HL-60 (cell line): ENCODE measurements around the gene P2RX6.
"Not testable (repeated sequence)": the region's sequence is repeated elsewhere in the genome, so short reads cannot be mapped to it uniquely, and the experiment has no call there.

Experiments used
- DNase-seq, 2 experiments: peaks; one replicate each; pipeline ENCODE4 v3.0.0-alpha.2; 2010 to 2020; ENCODE audit warnings: low read depth in 1 of 2, low spot score in 1 of 2
- H3K27ac ChIP-seq: fragments of 250-450 bp; sonication (Bioruptor Pico); replicated peaks from 2 replicates; pipeline ENCODE4 v1.5.1; 2020; ENCODE audit warnings: mild to moderate bottlenecking, moderate library complexity
- H3K27me3 ChIP-seq: fragments of 250-450 bp; sonication (Bioruptor Pico); 2 replicates; pipeline ENCODE4 v1.5.1; 2021; ENCODE audit warnings: mild to moderate bottlenecking, moderate library complexity; ENCODE audit not compliant: insufficient read depth, poor library complexity, severe bottlenecking
- H3K4me3 ChIP-seq: replicated peaks from 2 replicates; pipeline ENCODE4 v1.5.1; 2011; ENCODE audit warnings: mild to moderate bottlenecking, control low read depth, low read length; ENCODE audit not compliant: insufficient read depth
- GABPA ChIP-seq: IDR thresholded peaks from 2 replicates; pipeline ENCODE4 v1.6.1; 2012; ENCODE audit warnings: low read depth
- POLR2AphosphoS5 ChIP-seq: IDR thresholded peaks from 2 replicates; pipeline ENCODE4 v1.6.1; 2012; ENCODE audit warnings: low read depth
- REST ChIP-seq: IDR thresholded peaks from 2 replicates; pipeline ENCODE4 v1.6.1; 2012; ENCODE audit warnings: low read depth; ENCODE audit not compliant: insufficient replicate concordance
- SPI1 ChIP-seq: IDR thresholded peaks from 2 replicates; pipeline ENCODE4 v1.6.1; 2012; ENCODE audit warnings: low read depth, mild to moderate bottlenecking, borderline replicate concordance
- TF ChIP-seq, protein P1 (sequence below): IDR thresholded peaks from one replicate; pipeline ENCODE4 v1.5.1; 2011; ENCODE audit warnings: low read length, control low read depth, inconsistent platforms; ENCODE audit not compliant: insufficient read depth

P2RX6 gene

DNA sequence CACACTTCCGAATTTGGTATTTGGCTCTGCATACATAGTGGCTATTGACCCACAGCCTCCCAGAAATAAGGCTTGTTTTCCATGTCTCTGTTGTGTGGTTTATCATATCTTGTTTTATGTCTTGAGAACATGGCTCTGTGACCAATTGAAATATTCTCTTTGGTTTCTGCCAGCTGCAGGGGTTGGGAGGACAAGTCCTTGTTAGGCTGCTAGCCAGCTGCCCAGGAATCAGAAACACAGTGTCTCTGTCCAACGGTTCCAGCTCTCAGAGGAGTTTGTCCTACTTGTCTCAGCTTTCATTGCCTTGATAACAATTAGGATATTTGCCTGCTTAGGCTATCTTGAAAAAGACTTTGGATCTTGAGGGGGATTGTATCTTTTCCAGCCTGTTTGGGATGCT lies 23.4 kb downstream of the P2RX6 start:
- no peak for DNase-seq
- H3K27ac ChIP-seq = no peak overlapping the region
- TF ChIP-seq, protein P1, sequence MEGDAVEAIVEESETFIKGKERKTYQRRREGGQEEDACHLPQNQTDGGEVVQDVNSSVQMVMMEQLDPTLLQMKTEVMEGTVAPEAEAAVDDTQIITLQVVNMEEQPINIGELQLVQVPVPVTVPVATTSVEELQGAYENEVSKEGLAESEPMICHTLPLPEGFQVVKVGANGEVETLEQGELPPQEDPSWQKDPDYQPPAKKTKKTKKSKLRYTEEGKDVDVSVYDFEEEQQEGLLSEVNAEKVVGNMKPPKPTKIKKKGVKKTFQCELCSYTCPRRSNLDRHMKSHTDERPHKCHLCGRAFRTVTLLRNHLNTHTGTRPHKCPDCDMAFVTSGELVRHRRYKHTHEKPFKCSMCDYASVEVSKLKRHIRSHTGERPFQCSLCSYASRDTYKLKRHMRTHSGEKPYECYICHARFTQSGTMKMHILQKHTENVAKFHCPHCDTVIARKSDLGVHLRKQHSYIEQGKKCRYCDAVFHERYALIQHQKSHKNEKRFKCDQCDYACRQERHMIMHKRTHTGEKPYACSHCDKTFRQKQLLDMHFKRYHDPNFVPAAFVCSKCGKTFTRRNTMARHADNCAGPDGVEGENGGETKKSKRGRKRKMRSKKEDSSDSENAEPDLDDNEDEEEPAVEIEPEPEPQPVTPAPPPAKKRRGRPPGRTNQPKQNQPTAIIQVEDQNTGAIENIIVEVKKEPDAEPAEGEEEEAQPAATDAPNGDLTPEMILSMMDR = no peak
- TF ChIP-seq SPI1 (no peak), GABPA (no peak), POLR2AphosphoS5 (no peak), REST (no peak)
- H3K27me3 ChIP-seq = no peaks in the 10 kb centered on the region
- no peak overlapping the region for H3K4me3 ChIP-seq

GRCh38 chr22:21039158-21039557 lies 24.2 kb downstream of the P2RX6 start:
- H3K27me3 ChIP-seq, H3K4me3 ChIP-seq, DNase-seq, H3K27ac ChIP-seq: not testable (repeated sequence)

DNA sequence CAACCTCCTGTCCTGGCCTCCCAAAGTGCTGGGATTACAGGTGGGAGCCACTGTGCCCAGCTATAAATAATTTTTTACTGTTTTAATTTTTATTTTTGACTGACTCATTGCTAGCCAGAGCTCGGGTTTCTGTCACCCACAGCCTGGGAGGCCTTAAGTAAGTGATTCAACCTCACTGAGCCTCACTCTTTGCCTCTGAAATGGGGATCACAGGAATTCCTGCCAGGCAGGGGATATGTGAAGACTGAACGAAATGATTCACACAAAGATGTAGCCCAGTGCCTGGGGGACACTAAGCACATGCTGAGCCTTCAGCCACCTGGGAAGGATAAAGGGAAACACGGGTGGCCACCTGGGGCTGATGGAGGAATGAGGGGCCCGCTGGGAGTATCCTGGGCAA lies 27.0 kb downstream of the P2RX6 start:
- no peak overlapping the region for H3K27ac ChIP-seq
- TF ChIP-seq, protein P1 = no peak
- TF ChIP-seq SPI1 = no peak
- no peak for TF ChIP-seq POLR2AphosphoS5
- no peak for TF ChIP-seq GABPA
- TF ChIP-seq REST = no peak
- no peak for DNase-seq
- H3K4me3 ChIP-seq = no peak overlapping the region
- peaks cover 9% of the 10 kb centered on the region for H3K27me3 ChIP-seq

DNA sequence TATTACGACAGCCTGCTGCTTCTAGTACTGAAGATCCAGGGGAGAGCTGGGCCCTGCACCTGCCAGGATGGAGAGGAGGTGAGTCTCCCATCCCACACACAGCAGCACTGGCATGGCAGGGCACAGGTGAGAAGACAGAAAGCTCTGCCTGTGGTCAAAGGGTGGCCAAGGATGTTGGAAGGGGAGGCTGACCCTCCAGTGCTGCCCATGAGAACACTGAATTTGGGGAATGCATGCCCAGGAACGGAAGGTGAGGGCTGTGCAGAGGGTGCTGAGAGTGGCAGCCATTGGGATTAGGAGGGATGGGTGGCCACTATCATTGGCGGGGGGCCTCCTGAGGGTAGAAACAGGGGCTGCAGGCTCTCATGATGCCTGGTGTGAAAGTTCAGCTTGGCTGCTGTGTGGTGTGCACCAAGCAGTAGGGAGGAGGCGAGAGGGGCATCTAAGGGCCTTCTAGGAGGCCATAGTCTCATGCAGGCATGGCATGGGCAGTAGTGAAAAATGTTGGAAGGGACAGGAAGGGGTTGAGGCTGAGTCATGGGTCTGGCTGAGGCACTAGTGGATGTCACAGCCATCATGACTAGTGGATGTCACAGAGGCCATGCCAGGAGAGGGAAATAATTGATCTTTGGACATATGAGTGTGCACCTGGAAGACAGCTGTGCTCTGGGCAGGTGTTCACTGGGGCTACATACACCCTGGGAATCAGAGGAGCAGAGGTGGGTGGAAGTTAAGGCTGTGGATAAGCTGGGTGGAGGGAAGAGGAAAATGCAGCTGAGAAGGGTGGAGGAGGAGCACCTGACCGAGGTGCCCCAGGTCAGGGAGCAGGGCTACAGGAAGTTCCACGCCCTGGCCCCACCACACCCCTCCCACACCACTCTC lies 28.3 kb downstream of the P2RX6 start:
- no peak for TF ChIP-seq REST
- no peak for TF ChIP-seq POLR2AphosphoS5
- no peak for TF ChIP-seq SPI1
- TF ChIP-seq, protein P1 = no peak
- no peak for TF ChIP-seq GABPA
- DNase-seq = no peak
- peaks cover 9% of the 10 kb centered on the region for H3K27me3 ChIP-seq
- H3K27ac ChIP-seq = no peak overlapping the region
- no peak overlapping the region for H3K4me3 ChIP-seq
